Ovary (tissue), 3 donors: ENCODE results near the gene PGF.

Experiments used
- EP300 ChIP-seq: sonication (generic); formaldehyde crosslinking; IDR thresholded peaks from one replicate; pipeline ENCODE4 v1.6.1; 2017; ENCODE audit warnings: antibody characterized with exemption
- POLR2A ChIP-seq: fragments of 450-650 bp; IDR thresholded peaks from one replicate; pipeline ENCODE4 v1.6.1; 2017; ENCODE audit warnings: antibody characterized with exemption, mild to moderate bottlenecking, moderate library complexity
- TF ChIP-seq, protein P1 (sequence below), 3 donors: fragments of 450-650 bp in 2 of 3; fragments of 200-600 bp in 1 of 3; IDR thresholded peaks; one replicate each; pipeline versions ENCODE4 v1.5.1 to v1.8.0; 2016 to 2022; ENCODE audit warnings: antibody characterized with exemption in 3 of 3, mild to moderate bottlenecking in 1 of 3
- donor health status: DM: no; HTN: no; CAD: no.

DNA sequence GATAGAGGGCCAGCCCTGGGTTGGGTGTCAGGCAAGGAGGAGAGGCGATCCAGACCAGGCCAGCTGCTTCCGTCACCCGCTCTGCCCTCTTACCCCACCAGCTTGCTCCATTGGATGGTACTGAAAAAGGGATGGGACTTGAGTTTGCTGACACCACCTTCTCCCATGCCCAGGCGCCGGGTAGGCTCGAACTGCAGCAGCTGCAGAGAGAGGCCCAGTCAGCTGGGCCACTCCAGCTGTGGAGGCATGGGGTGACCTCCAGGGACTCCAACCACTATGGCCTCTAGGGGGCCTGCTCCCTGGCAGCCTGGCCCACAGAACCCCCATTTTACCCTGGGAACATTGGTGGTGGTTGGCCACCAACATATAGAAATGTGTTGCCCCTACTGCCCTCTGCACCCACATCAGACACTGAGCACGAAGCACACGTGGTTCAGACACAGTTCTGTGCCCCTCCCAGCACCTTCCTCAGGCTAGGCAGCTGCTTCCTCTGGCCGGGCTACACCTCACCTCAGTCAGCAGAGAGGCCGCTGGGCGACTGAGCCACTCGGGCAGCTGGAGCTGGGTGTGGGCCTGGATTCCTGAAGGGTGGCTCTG, 48.4 kb downstream of the PGF start:
- TF ChIP-seq, protein P1, sequence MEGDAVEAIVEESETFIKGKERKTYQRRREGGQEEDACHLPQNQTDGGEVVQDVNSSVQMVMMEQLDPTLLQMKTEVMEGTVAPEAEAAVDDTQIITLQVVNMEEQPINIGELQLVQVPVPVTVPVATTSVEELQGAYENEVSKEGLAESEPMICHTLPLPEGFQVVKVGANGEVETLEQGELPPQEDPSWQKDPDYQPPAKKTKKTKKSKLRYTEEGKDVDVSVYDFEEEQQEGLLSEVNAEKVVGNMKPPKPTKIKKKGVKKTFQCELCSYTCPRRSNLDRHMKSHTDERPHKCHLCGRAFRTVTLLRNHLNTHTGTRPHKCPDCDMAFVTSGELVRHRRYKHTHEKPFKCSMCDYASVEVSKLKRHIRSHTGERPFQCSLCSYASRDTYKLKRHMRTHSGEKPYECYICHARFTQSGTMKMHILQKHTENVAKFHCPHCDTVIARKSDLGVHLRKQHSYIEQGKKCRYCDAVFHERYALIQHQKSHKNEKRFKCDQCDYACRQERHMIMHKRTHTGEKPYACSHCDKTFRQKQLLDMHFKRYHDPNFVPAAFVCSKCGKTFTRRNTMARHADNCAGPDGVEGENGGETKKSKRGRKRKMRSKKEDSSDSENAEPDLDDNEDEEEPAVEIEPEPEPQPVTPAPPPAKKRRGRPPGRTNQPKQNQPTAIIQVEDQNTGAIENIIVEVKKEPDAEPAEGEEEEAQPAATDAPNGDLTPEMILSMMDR (IDR thresholded peaks at IDR 0.05), result no peak
- TF ChIP-seq POLR2A (no peak), EP300 (no peak)
